Measurements from ENCODE around the gene FREM1.

- TF ChIP-seq CTCF (conservative IDR thresholded peaks at IDR 0.05; ENCODE audit: low read depth, low read length), result no peak
- no peak for TF ChIP-seq RCOR1 (IDR thresholded peaks at IDR 0.05; ENCODE audit: insufficient replicate concordance, low read length)
- no peak for TF ChIP-seq RAD21 (IDR thresholded peaks at IDR 0.05; ENCODE audit: low read length)
- TF ChIP-seq POLR2A (IDR thresholded peaks at IDR 0.05; ENCODE audit: low read depth, low read length), result no peak
- no peak for TF ChIP-seq RFX5 (IDR thresholded peaks at IDR 0.05; ENCODE audit: low read depth, low read length)
- no peak for TF ChIP-seq SMC3 (IDR thresholded peaks at IDR 0.05; ENCODE audit: low read depth, low read length)
Observed at GRCh38 chr9:14923701-14924100, 13.5 kb upstream of the FREM1 start.

Data from IMR-90 (cell line).